ENCODE results near the gene PHAF1.
A peak's percentile ranks its signal among the peaks of the same experiment; 100 is the strongest.

PHAF1 gene

GRCh38 chr16:67109407-67110135, at the start of gene PHAF1:
PHAF1 (plus strand) TSS chr16:67109941; CDS start chr16:67110176, 235 bp downstream.
- peak; percentile 81 for DNase-seq

DNA sequence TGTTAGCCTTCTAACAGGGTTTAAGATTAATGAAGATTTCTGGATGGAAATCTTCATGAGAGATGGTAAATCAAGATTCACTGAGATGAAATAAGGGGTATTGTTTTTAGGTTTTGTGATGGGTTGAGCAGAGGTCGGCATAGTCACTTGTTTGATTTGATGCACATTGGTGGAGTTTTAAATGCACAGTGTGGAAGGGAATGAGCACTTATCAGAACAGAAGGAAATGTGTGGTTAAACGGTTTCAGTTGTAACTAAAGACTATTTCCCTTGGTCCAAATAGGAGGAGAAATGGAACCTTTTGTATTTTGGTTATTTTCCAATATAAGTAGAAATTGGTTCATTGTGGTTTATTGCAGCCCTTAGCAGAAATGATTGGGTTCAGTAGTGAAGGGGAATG, 46.7 kb upstream of the PHAF1 start:
- no peak for DNase-seq

GRCh38 chr16:67068212-67068753, 41.5 kb upstream of the PHAF1 start:
- DNase-seq: no peak

DNA sequence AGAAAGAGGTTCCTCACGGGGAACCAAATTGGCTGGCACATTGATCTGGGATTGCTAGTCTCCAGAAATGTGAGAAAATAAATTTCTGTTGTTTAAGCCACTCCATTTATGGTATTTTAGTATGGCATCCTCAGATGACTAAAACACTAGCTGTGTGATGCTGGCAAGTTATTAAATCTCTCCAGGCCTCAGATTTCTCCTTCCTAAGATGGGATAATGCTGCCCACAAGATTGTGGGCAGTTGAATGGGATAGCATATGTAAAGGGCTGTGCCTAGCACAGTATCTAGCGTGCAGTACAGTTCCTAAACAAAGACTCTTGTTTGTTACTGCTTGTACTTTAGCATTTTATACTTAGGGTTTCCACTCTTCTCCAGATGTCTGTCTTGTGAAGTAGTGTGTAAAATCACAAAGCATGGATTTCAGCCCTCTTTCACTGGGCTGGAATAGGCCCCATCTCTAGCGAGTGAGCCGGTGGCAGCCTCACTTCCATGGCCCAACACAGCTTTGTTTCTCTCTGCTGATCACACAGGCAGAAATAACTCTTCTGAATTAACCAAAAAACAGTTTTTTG, 38.2 kb upstream of the PHAF1 start:
- no peak for DNase-seq

DNA sequence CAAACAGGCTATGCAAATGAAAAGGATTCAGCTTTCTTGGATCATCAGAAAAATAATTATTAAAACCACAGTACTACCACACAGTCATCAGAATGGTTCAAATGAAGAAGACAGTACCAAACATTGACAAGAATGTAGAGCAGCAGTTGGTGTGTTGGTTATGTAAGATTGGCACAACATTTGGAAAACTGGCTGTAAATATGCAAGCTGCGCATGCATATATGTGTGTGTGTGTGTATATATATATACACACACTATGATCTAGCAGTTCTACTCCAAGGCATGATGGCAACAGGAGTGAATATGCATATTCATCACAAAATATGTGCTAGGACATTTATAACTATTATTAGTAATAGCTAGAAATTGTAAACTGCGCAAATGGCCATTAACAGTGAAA, 34.4 kb upstream of the PHAF1 start:
- no peak for DNase-seq

DNA sequence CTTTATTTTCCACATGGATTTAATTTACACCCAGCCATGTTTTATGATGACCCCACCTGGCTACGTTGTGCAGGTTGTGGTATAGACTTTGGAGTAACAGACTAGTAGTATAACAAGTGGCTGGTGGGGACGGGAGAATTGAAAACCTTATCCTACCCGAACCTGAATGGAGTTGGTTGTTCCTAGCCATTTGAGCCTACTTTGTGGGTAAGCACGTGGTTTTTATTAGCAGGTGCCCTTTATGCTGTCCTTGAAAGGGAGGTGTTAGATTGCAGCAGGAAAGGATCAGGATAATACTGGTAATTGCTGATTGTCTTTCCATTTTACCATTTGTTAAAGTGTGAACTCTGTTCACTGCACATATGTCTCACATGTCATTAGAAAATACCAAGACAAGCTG, 31.9 kb upstream of the PHAF1 start:
- no peak for DNase-seq

DNA sequence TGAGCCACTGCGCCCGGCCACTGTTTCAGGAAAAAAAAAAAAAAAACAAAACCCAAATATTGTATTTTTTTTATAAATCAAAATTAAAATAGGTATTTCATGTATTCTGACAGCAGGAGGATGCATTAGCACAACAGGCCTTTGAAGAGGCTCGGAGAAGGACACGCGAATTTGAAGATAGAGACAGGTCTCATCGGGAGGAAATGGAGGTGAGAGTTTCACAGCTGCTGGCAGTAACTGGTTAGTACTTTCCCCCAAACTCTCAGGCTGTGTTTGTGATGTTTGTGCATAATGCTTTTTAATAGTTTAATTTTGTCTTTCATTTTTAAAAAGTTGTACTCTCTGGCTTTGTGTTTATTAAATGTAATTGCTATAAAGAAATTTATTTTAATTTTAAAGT, 27.6 kb upstream of the PHAF1 start:
- no peak for DNase-seq

DNA sequence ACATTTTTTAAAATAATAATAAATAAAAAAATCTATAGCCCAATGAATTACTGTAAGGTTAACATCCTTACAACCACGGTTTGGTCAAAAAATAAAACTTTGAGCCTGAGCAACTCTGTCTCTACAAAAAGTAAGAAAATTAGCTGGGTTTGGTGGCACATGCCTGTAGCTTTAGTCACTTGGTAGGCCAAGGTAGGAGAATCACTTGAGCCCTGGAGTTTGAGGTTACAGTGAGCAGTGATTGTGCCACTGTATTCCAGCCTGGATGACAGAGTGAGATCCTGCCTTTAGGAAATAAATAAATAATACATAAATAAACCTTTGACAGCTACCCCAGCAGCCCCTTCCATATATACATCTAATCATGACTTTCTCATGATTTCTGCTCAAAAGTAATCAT, 26.9 kb upstream of the PHAF1 start:
- DNase-seq: no peak

- DNase-seq: no peak
These were observed 25.3 kb upstream of the PHAF1 start for GRCh38 chr16:67084345-67085028.

DNA sequence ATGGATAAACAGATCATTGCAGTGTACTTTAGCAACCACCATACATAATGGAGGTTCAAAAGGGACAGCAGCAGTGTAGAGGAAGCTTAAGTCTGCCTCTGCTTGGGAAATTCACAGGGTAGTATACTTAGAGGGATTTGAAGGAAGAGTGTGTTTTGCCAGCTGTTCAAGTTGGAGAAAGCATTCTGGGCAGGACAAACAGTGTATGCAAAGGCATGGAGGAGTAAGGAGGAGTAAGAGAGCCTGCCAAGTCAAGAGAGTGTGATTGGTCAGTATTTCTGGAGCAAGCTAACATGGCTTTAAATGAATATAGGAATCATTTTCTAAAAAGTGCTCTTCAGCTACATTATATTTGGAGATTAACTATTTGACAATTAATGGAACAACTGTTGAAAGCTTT, 22.9 kb upstream of the PHAF1 start:
- no peak for DNase-seq

GRCh38 chr16:67087291-67087690, 22.4 kb upstream of the PHAF1 start:
- no peak for DNase-seq

DNA sequence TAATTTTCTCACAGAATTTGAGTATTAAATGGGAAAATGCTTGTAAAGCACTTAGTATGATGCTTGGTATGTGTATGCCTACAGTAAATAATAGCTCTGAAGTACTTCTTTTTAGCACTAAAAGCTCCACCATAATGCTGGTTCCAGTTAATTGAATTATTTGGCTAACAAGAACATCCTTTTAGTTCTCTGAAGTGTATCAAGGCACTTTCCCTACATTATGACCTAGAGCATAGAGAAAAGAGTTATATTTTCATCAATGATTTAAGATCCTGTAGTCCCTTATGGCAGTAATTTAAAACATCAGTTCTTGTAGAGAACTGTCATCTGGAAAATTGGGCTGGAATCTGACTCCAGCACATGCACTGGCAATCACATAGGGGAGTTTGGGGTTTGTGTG, 21.9 kb upstream of the PHAF1 start:
- no peak for DNase-seq

DNA sequence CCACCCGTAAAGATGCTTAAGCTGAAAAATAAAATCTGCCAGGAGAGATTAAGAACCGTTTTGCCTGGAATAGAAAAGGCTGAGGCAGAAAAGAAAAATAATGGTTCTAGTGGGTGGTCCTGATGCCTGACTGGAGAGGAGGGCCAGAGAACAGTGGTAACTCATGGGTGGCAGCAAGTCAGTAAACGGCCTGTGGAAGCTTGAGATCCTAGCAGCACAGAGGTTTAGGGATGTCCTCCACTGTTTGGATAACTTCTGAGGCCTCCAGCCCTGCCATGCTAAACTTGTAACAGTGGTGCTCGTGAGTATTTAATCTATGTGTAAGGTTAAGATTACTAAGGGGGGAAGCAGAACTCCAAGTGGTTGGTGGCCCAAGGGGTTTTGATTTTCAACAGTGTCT, 21.2 kb upstream of the PHAF1 start:
- no peak for DNase-seq

- DNase-seq: no peak
These were observed 20.6 kb upstream of the PHAF1 start for GRCh38 chr16:67089101-67089500.

DNA sequence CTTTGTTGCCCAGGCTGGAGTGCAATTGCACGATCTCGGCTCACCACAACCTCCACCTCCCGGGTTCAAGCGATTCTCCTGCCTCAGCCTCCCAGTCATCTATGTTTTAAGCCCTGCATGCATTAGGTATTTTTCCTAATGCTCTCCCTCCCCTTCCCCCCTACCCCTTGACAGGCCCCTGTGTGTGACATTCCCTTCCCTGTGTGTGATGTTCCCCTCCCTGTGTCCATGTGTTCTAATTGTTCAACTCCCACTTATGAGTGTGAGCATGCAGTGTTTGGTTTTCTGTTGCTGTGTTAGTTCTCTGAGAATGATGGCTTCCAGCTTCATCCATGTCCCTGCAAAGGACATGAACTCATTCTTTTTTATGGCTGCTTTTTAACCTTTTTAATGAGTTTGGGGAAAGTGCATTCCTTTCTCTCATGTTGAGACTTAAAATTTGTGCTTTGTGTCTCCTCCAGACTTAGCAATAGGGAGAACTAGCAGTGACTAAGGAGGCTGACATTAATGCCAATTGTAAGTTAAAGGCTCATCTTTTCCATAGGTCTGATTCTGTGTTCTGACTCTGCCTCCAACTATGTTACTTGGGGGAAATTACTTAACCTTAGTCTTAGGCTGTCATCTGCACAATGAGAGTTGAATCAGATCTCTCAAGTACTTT, 17.7 kb upstream of the PHAF1 start:
- no peak for DNase-seq

DNA sequence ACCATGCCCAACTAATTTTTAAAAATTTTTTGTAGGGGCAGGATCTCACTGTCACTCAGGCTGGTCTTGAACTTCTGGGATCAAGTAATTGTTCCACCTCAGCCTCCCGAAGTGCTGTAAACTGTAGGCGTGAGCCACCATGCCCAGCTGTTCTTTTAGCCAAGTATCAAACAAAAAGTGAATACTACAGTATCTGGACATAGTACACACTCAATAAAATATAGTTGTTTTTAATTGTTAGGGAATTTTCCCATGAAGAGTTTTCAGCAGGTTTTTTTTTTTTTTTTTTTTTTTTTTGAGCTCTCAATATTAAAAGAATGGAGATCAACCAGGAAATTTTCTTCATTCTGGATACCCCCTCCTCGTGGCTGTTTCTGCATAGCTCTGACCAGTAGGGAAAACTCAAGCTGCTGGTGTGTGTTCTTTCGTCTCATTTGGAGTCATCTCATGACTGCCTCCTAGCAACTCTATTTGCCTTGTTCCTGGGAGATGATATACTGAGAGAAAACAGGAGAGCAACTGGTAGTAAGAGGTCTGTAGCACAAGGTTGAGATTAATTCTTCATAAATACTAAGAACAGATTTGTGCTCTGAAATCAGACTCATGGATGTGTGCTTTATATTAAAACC, 16.5 kb upstream of the PHAF1 start:
- DNase-seq: no peak

DNA sequence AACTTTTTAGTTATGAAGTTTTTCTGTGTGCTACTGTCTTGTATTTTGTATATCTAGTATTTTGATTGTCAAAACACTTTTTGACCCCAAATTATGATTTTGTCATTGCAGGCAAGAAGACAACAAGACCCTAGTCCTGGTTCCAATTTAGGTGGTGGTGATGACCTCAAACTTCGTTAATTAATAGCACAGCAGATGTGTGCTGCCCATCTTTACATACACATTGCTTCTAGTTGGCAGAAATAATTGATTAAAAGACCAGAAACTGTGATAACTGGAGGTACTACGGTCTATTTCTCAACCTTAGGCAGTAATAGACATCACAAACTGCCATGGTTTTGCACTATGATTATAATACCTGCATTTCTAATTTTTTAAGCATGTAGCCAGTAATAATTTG, 11.1 kb upstream of the PHAF1 start:
- no peak for DNase-seq

DNA sequence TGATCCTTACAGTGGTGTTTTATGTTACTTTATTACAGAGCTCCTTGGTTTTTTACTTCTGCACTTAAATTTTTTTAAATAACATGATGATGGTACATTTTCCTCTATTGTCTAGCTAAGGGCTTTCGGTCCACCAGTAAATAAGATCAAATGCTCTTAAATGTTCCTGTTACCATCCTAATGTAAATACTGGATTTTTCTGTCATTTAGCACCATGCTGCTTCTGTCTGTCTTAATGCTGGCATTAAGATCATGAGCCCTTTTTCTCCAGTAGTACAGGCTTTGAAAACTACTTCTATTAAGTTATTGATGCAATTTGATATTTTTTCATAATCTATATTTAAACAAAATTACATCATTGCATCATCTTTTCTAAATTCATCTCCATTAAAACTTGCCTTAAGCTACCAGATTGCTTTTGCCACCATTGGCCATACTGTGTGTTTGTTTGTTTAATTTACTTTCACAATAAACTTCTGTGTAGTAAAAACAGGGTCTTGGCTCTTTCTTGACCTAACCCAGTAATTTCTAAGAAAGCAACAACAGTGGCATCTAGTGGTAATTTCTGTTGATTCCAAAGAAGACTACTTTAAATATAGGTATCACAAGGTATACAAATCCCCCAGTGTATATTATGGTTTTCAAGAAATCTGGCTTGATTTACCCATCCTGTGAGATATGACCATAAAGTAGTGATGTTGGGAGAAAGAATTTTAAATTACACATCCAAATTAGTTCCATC, 9.0 kb upstream of the PHAF1 start:
- no peak for DNase-seq

GRCh38 chr16:67101311-67102082, 8.2 kb upstream of the PHAF1 start:
- DNase-seq: no peak

DNA sequence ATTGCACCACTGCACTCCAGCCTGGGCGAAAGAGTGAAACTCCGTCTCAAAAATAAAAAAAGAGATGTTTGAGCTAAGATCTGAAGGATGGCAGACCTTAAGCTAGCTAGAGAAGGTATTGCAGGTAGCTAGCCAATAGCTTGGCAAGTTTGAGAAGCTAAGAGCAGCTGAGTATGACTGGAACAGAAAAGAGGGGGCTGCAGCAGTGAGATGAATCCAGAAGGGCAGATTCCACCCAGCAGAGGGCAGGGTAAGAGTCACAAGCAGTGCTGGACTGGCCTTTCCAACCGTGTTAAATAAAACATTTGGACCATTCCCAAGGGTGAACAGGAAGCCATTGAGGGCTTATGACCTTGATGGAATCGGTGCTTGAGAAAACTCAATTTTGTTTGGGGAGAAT, 5.7 kb upstream of the PHAF1 start:
- no peak for DNase-seq

- DNase-seq: no peak
These were observed 4.9 kb upstream of the PHAF1 start for GRCh38 chr16:67104845-67105244.

GRCh38 chr16:67105246-67105645, 4.5 kb upstream of the PHAF1 start:
- no peak for DNase-seq

All from NCI-H1105 treated with DMSO at 0.1 percent for 48 hours (cell line).